ENCODE measurements around the gene ELN. TPM values are rescaled to one million over a fixed set of nuclear protein-coding genes. Genes with fewer than 3 reads are reported as not detected.
"Not testable (repeated sequence)": the region's sequence is repeated elsewhere in the genome, so short reads cannot be mapped to it uniquely, and the experiment has no call there.

Gene ELN
- total RNA-seq, 1 experiment from 2014 or later = not detected

DNA sequence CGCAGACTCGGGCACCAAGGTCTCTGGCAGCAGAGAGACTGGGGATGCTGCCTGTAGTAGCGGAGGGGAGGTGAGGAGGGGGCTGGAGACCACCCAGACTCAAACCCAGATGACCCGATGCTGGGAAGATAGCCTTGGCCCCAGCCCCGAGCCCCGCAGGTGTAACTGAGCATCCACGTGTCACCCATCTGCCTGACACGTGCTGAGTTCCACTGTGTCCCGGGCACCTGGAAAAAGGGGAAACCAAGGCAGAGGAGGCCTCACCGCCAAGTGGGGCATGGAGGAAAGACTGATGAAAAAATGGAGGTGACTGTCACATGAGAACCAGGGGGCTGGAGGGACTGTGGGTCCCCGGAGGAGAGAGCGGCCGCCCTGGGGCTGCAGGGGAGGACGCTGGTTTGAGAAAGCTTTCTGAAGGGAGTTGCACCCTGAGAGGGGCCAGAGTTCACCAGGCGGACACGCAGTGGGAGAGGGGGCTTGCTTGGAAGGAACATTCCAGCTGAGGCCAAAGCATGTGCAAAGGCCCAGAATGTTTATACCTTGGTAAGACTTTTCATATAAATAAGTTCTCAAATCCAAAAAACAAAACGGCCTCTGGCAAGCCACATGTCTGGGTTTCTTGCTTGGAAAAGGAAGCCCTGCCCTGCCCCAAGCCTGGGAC is 27.4 kb upstream of the ELN start:
- no peak for DNase-seq (ENCODE audit: low spot score)

DNA sequence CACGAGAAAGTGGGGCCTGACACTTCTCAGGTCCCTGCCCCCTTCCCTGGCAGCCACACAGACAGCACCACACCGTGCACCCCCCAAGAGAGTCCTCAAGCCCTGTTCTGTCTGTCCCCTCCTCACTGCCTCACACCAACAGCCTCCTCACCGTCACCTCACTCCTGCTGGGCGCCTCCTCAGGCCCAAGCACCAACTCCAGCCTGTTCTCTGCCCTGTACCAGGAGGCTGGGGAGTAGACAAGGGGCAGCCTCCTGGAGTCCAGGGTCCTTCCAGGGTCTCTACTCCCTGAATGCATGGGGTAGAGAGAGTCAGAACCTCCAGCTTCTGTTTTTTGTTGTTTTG is 26.9 kb upstream of the ELN start:
- no peak for DNase-seq (ENCODE audit: low spot score)

DNA sequence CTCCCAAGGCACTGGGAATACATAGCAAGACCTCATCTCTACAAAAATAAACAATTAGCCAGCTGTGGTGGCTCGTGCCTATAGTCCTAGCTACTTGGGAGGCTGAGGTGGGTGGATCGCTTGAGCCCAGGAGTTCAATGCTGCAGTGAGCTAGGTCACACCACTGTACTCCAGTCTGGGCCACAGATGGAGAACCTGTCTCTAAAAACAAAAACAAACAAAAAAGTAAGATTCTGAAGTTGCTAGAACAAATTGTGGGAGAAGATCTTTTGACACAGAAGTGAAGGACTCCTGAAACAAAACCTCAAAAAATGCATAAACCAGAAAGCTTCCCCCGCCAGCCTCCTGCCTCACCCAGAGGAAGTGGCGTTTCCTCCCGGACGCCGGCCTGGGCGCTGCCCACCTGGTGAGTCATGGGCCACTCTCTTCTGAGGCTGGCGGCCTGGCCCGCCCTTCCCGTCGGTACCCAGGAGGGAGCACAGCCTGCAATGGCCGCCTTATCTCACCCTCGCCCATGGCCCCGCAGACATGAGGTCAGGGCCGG is 25.4 kb upstream of the ELN start:
- DNase-seq (ENCODE audit: low spot score) = peak; percentile 90

DNA sequence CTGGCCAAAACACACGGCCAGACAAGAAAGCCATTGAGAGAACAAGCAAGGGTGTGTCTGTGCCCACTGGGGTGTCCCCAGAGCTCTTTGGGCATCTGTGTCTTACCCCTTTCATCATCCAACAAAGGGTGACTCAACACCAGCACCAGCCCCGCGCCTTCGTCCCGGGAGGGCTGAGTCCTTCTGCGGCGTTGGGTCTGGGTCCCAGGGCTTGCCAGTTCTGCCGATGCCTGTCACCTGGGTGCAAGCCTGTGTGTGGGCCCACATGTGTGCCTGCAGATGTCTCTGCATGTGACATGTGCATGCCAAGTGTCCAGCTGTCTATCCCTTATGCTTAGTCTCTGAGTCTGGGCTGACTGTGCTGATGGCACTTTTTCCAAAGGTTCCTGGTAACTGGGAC is 24.4 kb upstream of the ELN start:
- DNase-seq (ENCODE audit: low spot score) = no peak

DNA sequence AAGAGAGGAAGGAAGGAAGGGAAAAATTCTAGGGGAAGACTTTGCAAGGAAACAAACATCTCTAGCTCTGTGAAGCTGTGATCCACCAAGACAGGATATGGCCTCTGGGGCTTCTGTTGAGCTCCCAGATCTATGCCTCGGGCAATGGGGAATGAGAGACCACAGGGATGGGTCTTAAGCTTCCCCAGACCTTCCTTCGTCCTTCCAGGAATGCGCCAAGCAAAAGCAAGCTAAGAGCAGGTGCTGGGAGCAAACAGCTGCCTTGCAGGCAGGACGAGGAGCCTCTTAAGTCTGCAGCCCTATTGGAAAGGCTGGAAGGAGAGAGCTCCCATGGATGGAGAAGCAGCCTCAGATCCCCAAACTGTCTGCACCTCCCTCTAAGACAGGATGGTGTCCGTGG is 21.9 kb upstream of the ELN start:
- no peak for DNase-seq (ENCODE audit: low spot score)

DNA sequence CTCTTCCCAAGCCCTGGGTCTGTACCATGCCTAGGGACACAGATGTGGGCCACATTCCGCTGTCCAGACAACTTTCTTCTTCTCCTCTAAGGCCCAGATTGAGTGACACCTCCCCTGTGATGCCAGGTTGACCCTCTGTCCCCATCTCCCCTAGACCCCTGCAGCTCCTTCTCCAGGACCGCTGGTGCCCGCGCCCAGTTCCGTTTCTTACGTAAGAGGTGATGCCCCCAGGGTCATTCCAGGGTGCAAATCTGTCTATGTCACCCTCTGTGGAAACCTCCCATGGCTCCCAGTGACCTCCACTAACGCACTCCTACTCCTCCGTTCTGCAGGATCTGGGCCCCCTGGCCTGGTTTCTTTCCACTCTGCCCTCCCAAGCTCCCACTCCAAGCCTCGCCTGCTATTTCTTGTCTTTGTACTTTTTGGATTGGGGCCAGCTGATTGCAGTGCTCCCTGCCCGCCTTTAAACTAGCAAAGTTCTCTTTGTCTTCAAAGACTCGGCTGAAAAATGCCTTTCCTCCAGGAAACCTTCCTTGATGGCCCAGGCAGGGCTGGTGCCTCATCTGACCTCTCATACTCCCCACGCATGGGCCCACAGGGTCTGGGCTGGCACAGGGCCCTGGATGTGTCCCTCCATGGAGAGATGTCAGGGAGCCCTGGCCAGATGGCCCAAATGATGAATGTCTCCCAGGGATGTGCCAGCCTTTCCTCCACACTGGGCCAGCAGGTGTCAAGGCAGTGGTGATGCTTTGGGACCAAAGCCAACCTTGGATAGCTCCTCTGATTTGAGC is 21.3 kb upstream of the ELN start:
- DNase-seq (ENCODE audit: low spot score) = no peak

GRCh38 chr7:74007242-74007567 is 20.8 kb upstream of the ELN start:
- no peak for DNase-seq (ENCODE audit: low spot score)

- DNase-seq (ENCODE audit: low spot score) = no peak
These were observed 19.3 kb upstream of the ELN start for GRCh38 chr7:74008687-74009086.

DNA sequence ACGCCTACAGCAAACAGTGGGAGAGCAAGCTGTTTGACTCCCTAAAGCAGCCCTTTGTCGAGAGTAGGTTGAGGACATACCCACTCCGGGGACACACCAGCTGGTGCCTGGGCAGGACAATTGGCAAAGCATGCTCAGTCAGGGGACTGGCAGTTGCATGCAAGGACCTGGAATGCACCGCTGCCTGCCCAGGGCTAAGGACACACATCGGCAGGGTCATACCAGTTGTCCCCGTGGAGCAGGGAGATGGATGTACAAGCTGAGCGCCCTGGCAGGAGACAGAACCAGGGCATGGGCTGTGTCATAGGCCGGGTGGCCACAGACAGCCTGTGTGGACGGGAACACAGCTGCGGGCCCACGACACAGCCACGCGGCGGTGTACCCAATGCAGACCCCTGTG is 18.3 kb upstream of the ELN start:
- DNase-seq (ENCODE audit: low spot score) = no peak

DNA sequence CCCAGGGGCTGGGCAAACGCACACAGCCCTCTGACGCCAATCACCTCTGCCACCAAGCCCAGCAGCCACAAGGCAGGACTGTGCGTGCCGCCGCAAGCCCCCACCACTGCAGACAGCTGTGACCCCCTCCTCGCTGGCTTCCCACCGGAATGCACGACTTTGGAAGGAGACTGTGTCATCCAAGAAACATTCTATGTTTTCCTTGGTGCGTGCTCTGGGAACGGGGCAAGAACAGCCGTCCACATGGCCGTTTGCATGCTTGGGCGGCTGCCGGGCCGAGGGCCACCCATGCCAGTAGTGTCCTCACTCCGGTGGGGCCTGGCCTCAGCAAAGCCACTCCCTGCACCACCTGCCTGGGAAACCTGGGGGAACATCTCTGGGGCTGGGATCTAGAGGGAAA is 17.6 kb upstream of the ELN start:
- DNase-seq (ENCODE audit: low spot score) = no peak

DNA sequence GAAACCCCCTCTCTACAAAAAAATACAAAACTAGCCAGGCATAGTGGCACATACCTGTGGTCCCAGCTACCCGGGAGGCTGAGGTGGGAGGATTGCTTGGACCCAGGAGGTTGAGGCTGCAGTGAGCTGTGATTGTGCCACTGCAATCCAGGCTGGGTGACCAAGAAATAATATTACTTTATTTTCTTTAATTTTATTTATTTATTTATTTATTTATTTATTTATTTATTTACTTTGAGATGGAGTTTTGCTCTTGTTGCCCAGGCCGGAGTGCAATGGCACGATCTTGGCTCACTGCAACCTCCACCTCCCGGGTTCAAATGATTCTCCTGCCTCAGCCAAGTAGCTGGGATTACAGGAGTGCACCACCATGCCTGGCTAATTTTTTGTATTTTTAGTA is 16.6 kb upstream of the ELN start:
- not testable (repeated sequence) for DNase-seq (ENCODE audit: low spot score)

DNA sequence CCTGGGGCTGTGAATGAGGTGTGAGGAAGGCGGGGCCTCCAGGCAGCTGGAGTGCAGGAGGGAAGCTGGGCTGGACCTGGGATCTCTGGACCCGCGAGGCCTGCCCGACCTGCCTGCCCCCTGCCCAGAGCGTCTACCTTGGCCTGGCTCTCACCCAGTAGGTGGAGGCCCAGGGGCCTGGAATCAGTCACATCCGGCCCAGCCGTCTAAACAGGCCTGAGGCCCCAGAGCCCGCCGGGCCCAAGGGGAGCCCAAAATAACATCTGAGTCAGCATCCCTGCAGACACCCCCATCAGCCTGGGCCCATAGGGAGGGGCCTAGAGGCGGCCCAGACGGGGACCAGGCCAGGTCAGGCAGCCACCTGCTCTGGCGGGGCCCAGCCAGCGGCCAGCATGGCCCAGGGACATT is 15.1 kb upstream of the ELN start:
- no peak for DNase-seq (ENCODE audit: low spot score)

- DNase-seq (ENCODE audit: low spot score) = no peak
These were observed 14.3 kb upstream of the ELN start for GRCh38 chr7:74013539-74014272.

DNA sequence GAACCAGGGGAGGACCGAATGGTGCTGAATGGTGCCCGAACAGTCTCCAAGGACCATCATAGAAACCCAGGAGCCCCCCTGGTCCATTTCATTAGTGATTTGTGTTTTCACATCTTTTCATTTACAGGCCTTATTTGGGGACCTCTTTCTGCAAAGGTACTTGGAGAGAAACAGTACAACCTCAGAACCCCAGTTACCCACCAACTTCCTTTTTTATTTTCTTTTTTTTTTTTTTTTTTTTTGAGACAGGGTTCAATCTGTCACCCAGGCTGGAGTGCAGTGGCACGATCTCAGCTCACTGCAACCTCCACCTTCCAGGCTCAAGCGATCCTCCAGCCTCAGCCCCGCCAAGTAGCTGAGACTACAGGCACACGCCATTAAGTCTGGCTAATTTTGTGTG is 13.0 kb upstream of the ELN start:
- DNase-seq (ENCODE audit: low spot score) = no peak

GRCh38 chr7:74015670-74016069 is 12.3 kb upstream of the ELN start:
- DNase-seq (ENCODE audit: low spot score) = no peak

DNA sequence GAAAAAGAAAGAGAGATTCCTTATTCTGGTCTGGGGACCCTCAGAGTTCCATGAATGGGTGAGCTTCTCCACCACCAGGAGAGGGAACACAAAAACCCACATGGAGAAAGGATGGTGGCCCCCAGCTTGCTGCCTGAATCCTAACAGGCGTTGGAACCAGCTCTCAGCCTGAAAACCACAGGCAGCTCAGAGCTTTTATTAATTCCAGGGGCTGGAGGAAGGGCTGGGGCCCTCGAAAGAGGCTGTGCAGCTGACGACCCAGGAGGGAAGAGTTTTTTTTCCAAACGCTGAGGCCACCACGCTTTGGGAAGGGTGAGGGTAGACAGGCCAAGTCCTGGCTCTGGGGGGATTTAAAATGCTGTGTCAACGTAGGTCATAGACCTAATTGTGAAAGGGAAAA is 10.8 kb upstream of the ELN start:
- no peak for DNase-seq (ENCODE audit: low spot score)

GRCh38 chr7:74018246-74018895 is 9.6 kb upstream of the ELN start:
- DNase-seq (ENCODE audit: low spot score) = no peak

DNA sequence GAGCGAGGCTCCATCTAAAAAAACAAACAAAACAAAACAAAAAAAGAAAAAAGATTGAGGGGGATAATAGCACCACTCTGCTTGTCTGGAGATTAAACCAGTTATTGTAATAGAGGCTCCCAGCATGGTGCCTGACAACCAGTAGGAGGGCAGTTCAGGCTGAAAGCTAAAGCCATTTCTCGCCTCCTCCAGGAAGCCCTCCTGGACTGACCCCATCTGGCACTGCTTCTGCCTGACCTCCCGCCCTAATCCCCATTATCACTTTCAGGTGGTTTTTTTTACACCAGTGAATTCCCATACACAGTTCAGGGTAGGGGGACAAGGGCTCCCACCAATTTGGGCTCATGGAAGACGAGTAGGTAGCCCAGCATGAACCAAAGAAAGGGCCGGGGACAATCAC is 8.8 kb upstream of the ELN start:
- DNase-seq (ENCODE audit: low spot score) = no peak

- no peak for DNase-seq (ENCODE audit: low spot score)
These were observed 7.6 kb upstream of the ELN start for GRCh38 chr7:74020390-74020789.

DNA sequence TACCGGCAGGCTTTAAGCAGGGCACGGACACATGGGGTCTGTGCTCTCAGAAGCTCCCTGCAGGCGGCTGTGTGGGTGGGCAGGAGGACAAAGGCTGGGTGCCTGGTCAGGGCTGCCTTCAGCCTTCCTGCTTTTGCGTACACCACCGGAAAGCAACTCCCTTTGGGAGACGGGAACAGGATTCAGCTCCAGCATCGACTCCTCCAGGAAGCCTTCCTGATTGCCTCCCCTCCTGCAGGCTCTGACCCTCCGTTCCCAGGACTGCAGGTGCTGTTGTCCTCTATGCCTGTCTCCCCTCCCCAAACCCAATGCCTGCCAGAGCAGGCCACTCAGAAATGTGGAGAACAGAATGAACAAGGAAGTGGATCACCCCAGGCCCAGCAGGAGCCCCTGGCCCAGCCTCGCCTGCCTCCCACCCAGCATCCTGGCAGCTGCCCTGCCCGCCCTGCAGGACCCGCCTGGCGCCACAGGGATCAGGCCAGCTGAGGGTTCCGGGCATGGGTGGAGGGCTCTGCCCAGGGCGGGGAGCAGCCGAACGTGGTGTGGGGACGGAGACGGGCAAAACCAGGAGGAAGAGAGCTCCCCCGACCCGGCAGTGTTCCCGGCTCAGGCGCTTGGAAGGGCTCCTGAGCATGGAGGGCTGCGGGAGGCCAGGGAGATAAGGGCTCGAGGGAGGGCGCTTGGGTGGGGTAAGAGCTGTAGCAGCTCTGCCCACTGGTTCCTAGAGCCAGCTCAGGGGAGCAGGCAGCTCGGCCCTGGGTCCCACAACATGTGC is 6.2 kb upstream of the ELN start:
- DNase-seq (ENCODE audit: low spot score) = no peak

DNA sequence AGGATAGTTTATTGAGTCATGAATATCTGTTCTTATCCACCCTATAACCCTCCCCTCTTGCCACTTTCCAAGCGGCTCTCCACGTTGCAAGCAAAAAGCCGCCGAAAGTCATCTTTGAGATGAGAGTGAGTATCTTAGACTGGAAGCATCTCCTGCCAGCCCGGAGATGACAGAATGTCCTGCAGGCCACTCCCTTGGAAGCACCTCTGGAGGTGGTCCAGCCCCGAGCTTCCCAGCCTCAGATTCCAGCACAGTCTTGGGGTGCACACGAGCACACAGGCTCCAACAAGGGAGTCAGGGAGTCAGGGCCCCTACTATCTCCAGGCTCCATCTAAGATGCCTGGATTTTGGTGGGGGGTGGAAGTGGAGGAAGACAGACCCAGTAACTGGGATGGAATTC is 5.5 kb upstream of the ELN start:
- no peak for DNase-seq (ENCODE audit: low spot score)

DNA sequence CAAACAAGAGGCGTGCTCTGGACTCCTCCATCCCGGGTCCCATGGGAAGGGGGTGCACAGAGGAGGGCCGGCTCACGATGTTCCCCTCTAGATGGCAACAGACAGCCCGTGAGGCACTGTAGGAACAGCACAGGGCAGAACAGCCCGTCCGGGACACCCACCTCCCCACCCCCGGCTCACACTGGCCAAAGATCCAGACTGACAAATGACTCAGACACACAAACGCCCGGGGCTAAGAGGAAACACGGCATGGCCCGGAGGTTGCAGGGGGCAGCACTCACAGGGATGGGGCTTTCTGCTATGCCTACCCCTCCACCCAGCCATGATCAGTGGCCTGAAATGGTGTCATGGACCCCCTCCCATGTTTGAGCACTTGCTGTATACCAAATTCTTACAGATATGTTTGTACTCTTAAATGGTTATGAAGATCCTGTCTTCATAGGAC is 4.9 kb upstream of the ELN start:
- peak; percentile 67 for DNase-seq (ENCODE audit: low spot score)

Data from H4 (cell line).